ENCODE results near the gene SHC2.
"Not testable (repeated sequence)": the region's sequence is repeated elsewhere in the genome, so short reads cannot be mapped to it uniquely, and the experiment has no call there.

SHC2 gene

GRCh38 chr19:422917-423226, 38.0 kb downstream of the SHC2 start:
- DNase-seq: not testable (repeated sequence)

GRCh38 chr19:422213-422916, 38.5 kb downstream of the SHC2 start:
- no peak for DNase-seq

- DNase-seq: no peak
Observed at GRCh38 chr19:419721-420515, 40.9 kb downstream of the SHC2 start.

GRCh38 chr19:418761-419671, 41.8 kb downstream of the SHC2 start:
- no peak for DNase-seq

- no peak for DNase-seq
Observed at GRCh38 chr19:416416-416815, 44.4 kb downstream of the SHC2 start.

- DNase-seq: no peak
Observed at GRCh38 chr19:415292-415691, 45.5 kb downstream of the SHC2 start.

- no peak for DNase-seq
Observed at GRCh38 chr19:413756-414420, 46.9 kb downstream of the SHC2 start.

- DNase-seq: no peak
Observed at GRCh38 chr19:412356-413355, 48.2 kb downstream of the SHC2 start.

GRCh38 chr19:411723-412355, 49.0 kb downstream of the SHC2 start:
- DNase-seq: no peak

GRCh38 chr19:411121-411722, 49.6 kb downstream of the SHC2 start:
- not testable (repeated sequence) for DNase-seq

- no peak for DNase-seq
Observed at GRCh38 chr19:410243-410781, 50.5 kb downstream of the SHC2 start.

- no peak for DNase-seq
Observed at GRCh38 chr19:409516-410242, 51.2 kb downstream of the SHC2 start.

- DNase-seq: peak; percentile 31
Observed at GRCh38 chr19:408902-409515, 51.8 kb downstream of the SHC2 start, which contains the start of gene C2CD4C. Gene C2CD4C, minus strand, starts transcription at chr19:409147. Its CDS starts 786 bp downstream, at chr19:408361.

- no peak for DNase-seq
Observed at GRCh38 chr19:408441-408901, 52.4 kb downstream of the SHC2 start.

- no peak for DNase-seq
Observed at GRCh38 chr19:407511-408440, 53.1 kb downstream of the SHC2 start.

GRCh38 chr19:406971-407510, 53.8 kb downstream of the SHC2 start:
- no peak for DNase-seq

- DNase-seq: no peak
Observed at GRCh38 chr19:406135-406781, 54.6 kb downstream of the SHC2 start.
